Right lobe of liver (tissue), 4 donors: ENCODE measurements around the gene FSTL4.

ENCODE experiments used
- CTCF ChIP-seq, 4 donors: fragments of 200-600 bp in 3 of 4; fragments of 450-650 bp in 1 of 4; IDR thresholded peaks; one replicate each; pipeline versions ENCODE4 v1.5.1 to v1.8.0; 2016 to 2022; ENCODE audit warnings: antibody characterized with exemption in 4 of 4, mild to moderate bottlenecking in 2 of 4
- POLR2A ChIP-seq: fragments of 450-650 bp; IDR thresholded peaks from one replicate; pipeline ENCODE4 v1.6.1; 2017; ENCODE audit warnings: antibody characterized with exemption, mild to moderate bottlenecking
- donor health status: DM: no; HTN: no; CAD: no.
- donor health status: DM: no; HTN: no; CAD: no.
- donor health status: DM: no; HTN: yes; CAD: no.

DNA sequence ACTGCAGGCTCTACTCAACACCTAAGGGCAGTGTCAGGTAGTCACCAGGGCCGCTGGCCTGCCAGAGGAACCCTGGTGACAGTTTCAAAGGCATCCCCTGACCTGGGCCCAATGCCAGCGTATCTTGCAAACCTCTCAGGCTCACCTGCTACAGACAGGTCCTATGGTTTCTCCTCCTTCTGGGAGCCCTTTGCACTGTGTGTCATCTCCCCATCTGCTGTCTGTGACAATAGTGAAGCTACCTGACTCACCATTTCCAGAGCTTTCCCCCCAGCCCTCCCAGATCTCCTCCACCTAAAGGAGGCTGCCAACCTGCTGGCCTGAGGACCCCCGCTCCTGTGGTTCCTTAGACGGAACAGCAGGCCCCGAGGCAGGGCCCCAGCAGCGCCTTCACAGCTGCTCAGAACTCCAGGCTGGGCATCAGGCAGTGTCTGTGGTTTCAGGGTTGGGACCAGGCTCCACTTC is 203.1 kb downstream of the FSTL4 start:
- TF ChIP-seq CTCF (IDR thresholded peaks at IDR 0.05), result no peak
- no peak for TF ChIP-seq POLR2A
